CD4-positive, alpha-beta T cell treated with Interferon gamma for 1 hour (primary cell): ENCODE measurements around the gene SMIM41.
A peak's percentile ranks its signal among the peaks of the same experiment; 100 is the strongest.

Source experiments
- DNase-seq: peaks from one replicate; pipeline ENCODE4 v3.0.0-alpha.2; 2020

Gene SMIM41

GRCh38 chr12:52148464-52149181 lies 69.1 kb downstream of the SMIM41 start:
- no peak for DNase-seq

- DNase-seq = no peak
Observed at GRCh38 chr12:52149182-52149641, 69.7 kb downstream of the SMIM41 start.

- no peak for DNase-seq
Observed at GRCh38 chr12:52149651-52150241, 70.2 kb downstream of the SMIM41 start.

GRCh38 chr12:52151153-52151836 lies 71.8 kb downstream of the SMIM41 start:
- no peak for DNase-seq

GRCh38 chr12:52151837-52152783 lies 72.6 kb downstream of the SMIM41 start:
- DNase-seq = peak; percentile 67

- no peak for DNase-seq
Observed at GRCh38 chr12:52152905-52153317, 73.4 kb downstream of the SMIM41 start.

- DNase-seq = peak; percentile 78
Observed at GRCh38 chr12:52155048-52155868, 75.8 kb downstream of the SMIM41 start.

- DNase-seq = no peak
Observed at GRCh38 chr12:52156311-52156710, 76.8 kb downstream of the SMIM41 start.

- peak; percentile 58 for DNase-seq
Observed at GRCh38 chr12:52156757-52157565, 77.5 kb downstream of the SMIM41 start.

- DNase-seq = no peak
Observed at GRCh38 chr12:52157566-52158150, 78.2 kb downstream of the SMIM41 start.
